Osteocyte (in vitro differentiated cells): ENCODE results near the gene BET1L. TPM values are rescaled to one million over a fixed set of nuclear protein-coding genes. Genes with fewer than 3 reads are reported as not detected.
"Not testable (repeated sequence)": the region's sequence is repeated elsewhere in the genome, so short reads cannot be mapped to it uniquely, and the experiment has no call there.

Experiments
- DNase-seq: peaks from one replicate; pipeline ENCODE4 v3.0.0; 2021; ENCODE audit warnings: mixed read lengths; ENCODE audit not compliant: unreplicated experiment; ENCODE audit errors: extremely low spot score
- H3K27ac Mint-ChIP-seq: one replicate; pipeline ENCODE4 v1.8.0; 2021; ENCODE audit warnings: mild to moderate bottlenecking, mixed read lengths; ENCODE audit not compliant: unreplicated experiment
- H3K27me3 Mint-ChIP-seq: one replicate; pipeline ENCODE4 v1.8.0; 2021; ENCODE audit warnings: mixed read lengths; ENCODE audit not compliant: unreplicated experiment
- H3K36me3 Mint-ChIP-seq: one replicate; pipeline ENCODE4 v1.8.0; 2021; ENCODE audit warnings: mixed read lengths; ENCODE audit not compliant: unreplicated experiment
- H3K4me1 Mint-ChIP-seq: one replicate; pipeline ENCODE4 v1.8.0; 2021; ENCODE audit warnings: mixed read lengths; ENCODE audit not compliant: unreplicated experiment
- H3K4me3 Mint-ChIP-seq: one replicate; pipeline ENCODE4 v1.8.0; 2021; ENCODE audit warnings: mild to moderate bottlenecking, moderate library complexity, mixed read lengths; ENCODE audit not compliant: unreplicated experiment
- H3K9me3 Mint-ChIP-seq: one replicate; pipeline ENCODE4 v1.8.0; 2021; ENCODE audit warnings: mixed read lengths; ENCODE audit not compliant: unreplicated experiment
- total RNA-seq: library from RNA; stranded (reverse); gene quantifications from 2 replicates; pipeline ENCODE4 v1.2.1, GENCODE V29; 2021
- TF ChIP-seq, protein P1 (sequence below): fragments of 200-600 bp; sonication (generic); IDR thresholded peaks from 2 replicates; pipeline ENCODE4 v1.5.0; 2021; ENCODE audit warnings: antibody characterized with exemption, mild to moderate bottlenecking, moderate library complexity

Gene BET1L
- total RNA-seq, 1 donor from 2014 or later = 59.3 TPM

DNA sequence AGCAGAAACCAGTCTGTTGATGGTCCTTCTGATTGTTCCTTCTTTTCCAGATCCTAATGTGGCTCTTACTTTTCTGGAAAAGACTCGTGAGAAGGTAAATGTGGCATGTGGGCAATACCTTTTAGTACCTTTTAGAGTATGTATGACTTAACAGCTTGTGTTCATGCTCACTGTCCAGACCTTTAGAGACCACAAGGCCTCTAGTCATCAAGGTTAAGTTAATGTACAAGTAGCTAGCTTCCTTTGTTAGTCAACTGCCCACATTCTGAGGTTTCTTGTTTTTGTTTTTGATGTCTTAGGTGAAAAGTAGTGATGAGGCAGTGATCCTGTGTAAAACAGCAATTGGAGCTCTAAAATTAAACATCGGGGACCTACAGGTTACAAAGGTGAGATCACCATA lies 37.2 kb upstream of the BET1L start:
- TF ChIP-seq, protein P1, sequence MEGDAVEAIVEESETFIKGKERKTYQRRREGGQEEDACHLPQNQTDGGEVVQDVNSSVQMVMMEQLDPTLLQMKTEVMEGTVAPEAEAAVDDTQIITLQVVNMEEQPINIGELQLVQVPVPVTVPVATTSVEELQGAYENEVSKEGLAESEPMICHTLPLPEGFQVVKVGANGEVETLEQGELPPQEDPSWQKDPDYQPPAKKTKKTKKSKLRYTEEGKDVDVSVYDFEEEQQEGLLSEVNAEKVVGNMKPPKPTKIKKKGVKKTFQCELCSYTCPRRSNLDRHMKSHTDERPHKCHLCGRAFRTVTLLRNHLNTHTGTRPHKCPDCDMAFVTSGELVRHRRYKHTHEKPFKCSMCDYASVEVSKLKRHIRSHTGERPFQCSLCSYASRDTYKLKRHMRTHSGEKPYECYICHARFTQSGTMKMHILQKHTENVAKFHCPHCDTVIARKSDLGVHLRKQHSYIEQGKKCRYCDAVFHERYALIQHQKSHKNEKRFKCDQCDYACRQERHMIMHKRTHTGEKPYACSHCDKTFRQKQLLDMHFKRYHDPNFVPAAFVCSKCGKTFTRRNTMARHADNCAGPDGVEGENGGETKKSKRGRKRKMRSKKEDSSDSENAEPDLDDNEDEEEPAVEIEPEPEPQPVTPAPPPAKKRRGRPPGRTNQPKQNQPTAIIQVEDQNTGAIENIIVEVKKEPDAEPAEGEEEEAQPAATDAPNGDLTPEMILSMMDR = no peak
- Mint-ChIP-seq H3K27ac (no peak overlapping the region), H3K4me3 (no peak overlapping the region), H3K27me3 (no peaks in the 10 kb centered on the region), H3K36me3 (peaks cover 67% of the 10 kb centered on the region), H3K4me1 (no peaks in the 10 kb centered on the region), H3K9me3 (no peaks in the 10 kb centered on the region)
- no peak for DNase-seq

DNA sequence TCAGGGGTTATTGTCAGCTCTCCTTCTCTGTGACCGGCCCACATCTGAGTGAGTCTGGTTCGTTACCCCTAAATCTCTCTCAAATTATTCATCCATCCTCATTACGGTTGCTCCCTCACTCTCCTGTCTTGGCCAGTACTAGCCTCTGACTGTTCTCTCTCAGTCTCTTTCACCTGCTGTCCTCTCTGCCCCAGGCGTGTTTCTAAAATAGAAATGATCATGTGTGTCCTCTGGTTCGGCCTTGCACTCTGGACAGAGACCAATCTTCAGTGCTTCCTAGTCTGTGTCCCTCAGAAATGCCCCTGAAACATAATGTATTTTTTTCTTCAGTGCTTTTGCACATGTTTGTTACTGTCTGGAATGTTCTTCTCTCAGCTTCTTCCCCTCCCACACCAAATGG lies 34.4 kb upstream of the BET1L start:
- Mint-ChIP-seq H3K27me3 (no peaks in the 10 kb centered on the region), H3K36me3 (peaks cover 48% of the 10 kb centered on the region), H3K27ac (no peak overlapping the region), H3K9me3 (no peaks in the 10 kb centered on the region), H3K4me3 (no peak overlapping the region), H3K4me1 (peaks cover 19% of the 10 kb centered on the region)
- no peak for DNase-seq
- TF ChIP-seq, protein P1 = no peak

GRCh38 chr11:240315-240714 lies 33.1 kb upstream of the BET1L start:
- Mint-ChIP-seq H3K36me3 (peaks cover 38% of the 10 kb centered on the region), H3K9me3 (no peaks in the 10 kb centered on the region), H3K27me3 (no peaks in the 10 kb centered on the region), H3K4me3 (no peak overlapping the region), H3K4me1 (peaks cover 21% of the 10 kb centered on the region), H3K27ac (no peak overlapping the region)
- DNase-seq = no peak
- TF ChIP-seq, protein P1 = no peak

- Mint-ChIP-seq H3K4me1 (peaks cover 27% of the 10 kb centered on the region), H3K36me3 (peaks cover 26% of the 10 kb centered on the region), H3K4me3 (peak overlapping the region; percentile 94), H3K27ac (peak overlapping the region; percentile 98)
- H3K9me3 Mint-ChIP-seq, H3K27me3 Mint-ChIP-seq, DNase-seq: not testable (repeated sequence)
Observed at GRCh38 chr11:238346-238745, 31.1 kb upstream of the BET1L start.

DNA sequence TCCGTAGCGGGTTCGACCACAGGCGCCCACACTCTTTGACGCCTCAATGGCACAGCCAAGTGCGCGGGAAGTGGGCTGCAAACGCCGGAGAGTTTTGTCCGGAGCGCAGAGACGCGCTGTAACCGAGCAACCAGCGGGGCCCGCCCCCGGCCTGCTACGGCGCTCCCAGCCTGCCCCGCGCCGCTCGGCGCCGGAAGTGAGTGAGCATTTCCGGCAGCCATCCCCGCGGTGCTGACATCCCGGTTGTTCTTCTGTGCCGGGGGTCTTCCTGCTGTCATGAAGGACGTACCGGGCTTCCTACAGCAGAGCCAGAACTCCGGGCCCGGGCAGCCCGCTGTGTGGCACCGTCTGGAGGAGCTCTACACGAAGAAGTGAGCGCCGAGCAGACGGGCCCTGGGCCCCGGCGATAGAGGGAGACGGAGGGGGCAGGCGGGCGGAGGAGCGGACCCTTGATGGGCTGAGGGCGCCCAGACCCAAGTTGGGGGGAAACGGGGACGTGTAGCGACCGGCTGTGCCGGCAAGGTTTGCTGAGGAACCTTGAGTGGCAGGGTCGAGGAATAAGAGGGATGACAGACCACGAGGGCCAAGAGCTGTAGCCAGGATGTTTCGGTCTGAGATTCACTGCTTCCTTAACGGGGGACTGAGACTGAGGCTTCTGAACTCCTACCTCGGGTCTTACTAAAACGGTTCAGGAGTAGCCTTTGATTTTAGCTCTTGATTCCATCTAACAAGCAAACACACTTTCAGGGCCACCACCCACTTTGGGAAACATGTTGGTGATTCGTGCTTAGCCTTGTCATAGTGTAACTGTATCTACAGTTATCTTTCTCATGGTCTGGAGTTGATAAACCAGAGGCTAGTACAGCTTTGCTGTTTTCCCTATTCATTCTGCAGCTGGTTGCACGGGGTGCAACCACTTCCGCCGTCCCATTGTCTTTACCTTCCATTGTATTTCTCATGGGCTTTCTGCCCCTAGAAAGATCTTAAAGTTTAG lies 29.9 kb upstream of the BET1L start, which contains the start of gene PSMD13:
TSS of gene PSMD13 (plus strand) at position 203 of the 994 bp plus-strand sequence. CDS start at position 277, 74 bp downstream.
- H3K4me3 Mint-ChIP-seq = peak within 1 kb of the TSS; percentile 94
- H3K4me1 Mint-ChIP-seq = peaks cover 27% of the 10 kb centered on the region
- H3K27me3 Mint-ChIP-seq = no peaks in the 10 kb centered on the region
- peak; percentile 95 for DNase-seq
- TF ChIP-seq, protein P1 = no peak
- peaks cover 20% of the 10 kb centered on the region for H3K36me3 Mint-ChIP-seq
- no peaks in the 10 kb centered on the region for H3K9me3 Mint-ChIP-seq
- H3K27ac Mint-ChIP-seq = peak within 1 kb of the TSS; percentile 98
